ENCODE measurements around the gene SUCLG2. TPM values are rescaled to one million over a fixed set of nuclear protein-coding genes. Genes with fewer than 3 reads are reported as not detected.

Gene SUCLG2
- total and polyA plus RNA-seq, 7 donors = 63.7 to 102 (median 90.5) TPM

GRCh38 chr3:67377299-67377698 is 277.1 kb downstream of the SUCLG2 start:
- intact Hi-C loops (cut with DNase I) = no loop called here
- ATAC-seq = peak in 2 of 4 donors; percentile 67 to 73
- no peaks in the 10 kb centered on the region for H3K9me3 ChIP-seq
- H3K27ac ChIP-seq = no peak overlapping the region
- no peaks in the 10 kb centered on the region for H3K27me3 ChIP-seq (ENCODE audit: insufficient read depth in 3 of 3, low read length in 2 of 3)
- H3K36me3 ChIP-seq (ENCODE audit: insufficient read depth in 1 of 2, low read depth in 1 of 2) = peaks cover 0 to 22% of the 10 kb centered on the region in 2 donors
- no peak for TF ChIP-seq CTCF (IDR thresholded peaks at IDR 0.05)
- no peak overlapping the region for H3K4me3 ChIP-seq
- DNase-seq = no peak
- 42 to 68% (median 65%) methylated on average over 3 of the region's 3 CpGs for WGBS, 3 donors
- peaks cover 2% of the 10 kb centered on the region for H3K4me1 ChIP-seq

- Histone ChIP-seq H3K4me1 (no peaks in the 10 kb centered on the region), H3K4me3 (no peak overlapping the region), H3K27ac (no peak overlapping the region), H3K36me3 (ENCODE audit: insufficient read depth in 1 of 2, low read depth in 1 of 2) (peaks cover 0 to 22% of the 10 kb centered on the region in 2 donors), H3K9me3 (no peaks in the 10 kb centered on the region), H3K27me3 (ENCODE audit: insufficient read depth in 3 of 3, low read length in 2 of 3) (no peaks in the 10 kb centered on the region)
- WGBS, 3 donors = 94 to 98% (median 95%) methylated on average over 1 of the region's 1 CpG
- DNase-seq (no peak), ATAC-seq (no peak)
- no peak for TF ChIP-seq CTCF (IDR thresholded peaks at IDR 0.05)
- intact Hi-C loops (cut with DNase I) = no loop called here
These were observed 278.0 kb downstream of the SUCLG2 start for GRCh38 chr3:67376416-67376815.

DNA sequence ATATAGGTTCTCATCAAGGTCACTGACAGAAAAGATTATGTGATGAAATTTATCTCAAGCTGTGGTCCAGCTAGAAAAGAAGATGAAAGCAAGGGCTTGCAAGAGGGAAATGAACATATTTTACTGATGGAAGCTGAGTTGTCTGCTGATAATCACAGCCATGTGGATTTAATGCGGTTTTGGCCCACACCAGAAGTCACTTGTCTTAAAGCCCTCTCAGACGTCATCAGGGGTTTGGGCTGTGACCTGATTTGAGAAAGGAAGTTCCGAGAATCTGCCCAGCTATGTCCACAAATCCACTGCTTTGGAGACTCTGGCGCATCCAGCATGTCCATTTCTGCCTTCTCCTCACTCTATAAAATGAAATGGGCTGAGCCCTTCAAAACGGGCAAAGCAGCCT is 278.4 kb downstream of the SUCLG2 start:
- TF ChIP-seq CTCF (IDR thresholded peaks at IDR 0.05) = no peak
- intact Hi-C loops (cut with DNase I) = no loop called here
- Histone ChIP-seq H3K4me3 (no peak overlapping the region), H3K36me3 (ENCODE audit: insufficient read depth in 1 of 2, low read depth in 1 of 2) (peaks cover 0 to 22% of the 10 kb centered on the region in 2 donors), H3K9me3 (no peaks in the 10 kb centered on the region), H3K27me3 (ENCODE audit: insufficient read depth in 3 of 3, low read length in 2 of 3) (no peaks in the 10 kb centered on the region), H3K4me1 (no peaks in the 10 kb centered on the region), H3K27ac (no peak overlapping the region)
- ATAC-seq (no peak), DNase-seq (no peak)
- WGBS, 3 donors = 91 to 93% (median 92%) methylated on average over 5 of the region's 5 CpGs

DNA sequence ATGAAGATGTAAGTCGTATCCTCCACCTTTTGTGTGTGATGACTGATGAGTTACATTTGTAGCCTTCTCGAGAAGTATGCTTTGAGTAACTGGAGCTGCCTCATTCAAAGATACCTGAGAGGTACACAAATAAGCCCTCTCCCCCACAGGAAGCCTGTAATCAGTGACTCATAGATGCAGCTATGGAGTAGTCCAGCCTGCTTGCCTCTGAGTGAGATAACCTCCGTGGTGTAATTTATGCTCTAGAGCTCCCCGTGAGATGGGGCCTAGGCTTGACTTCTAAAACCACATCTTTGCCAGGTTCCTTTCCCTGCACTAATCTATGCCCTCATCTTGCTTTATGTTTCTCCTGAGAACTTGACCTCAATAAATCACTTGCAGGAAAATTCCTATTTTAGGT is 291.7 kb downstream of the SUCLG2 start:
- no peak for ATAC-seq

More for the DNA sequence above, 291.7 kb downstream of the SUCLG2 start:
- DNase-seq = no peak
- intact Hi-C loops (cut with DNase I) = no loop called here
- no peak overlapping the region for H3K4me3 ChIP-seq
- no peaks in the 10 kb centered on the region for H3K36me3 ChIP-seq (ENCODE audit: insufficient read depth in 1 of 2, low read depth in 1 of 2)
- H3K27me3 ChIP-seq (ENCODE audit: insufficient read depth in 3 of 3, low read length in 2 of 3) = no peaks in the 10 kb centered on the region
- no peaks in the 10 kb centered on the region for H3K9me3 ChIP-seq
- no peaks in the 10 kb centered on the region for H3K4me1 ChIP-seq
- 24 to 32% (median 24%) methylated on average over 4 of the region's 4 CpGs for WGBS, 3 donors
- TF ChIP-seq CTCF (IDR thresholded peaks at IDR 0.05) = no peak
- H3K27ac ChIP-seq = no peak overlapping the region

All from psoas muscle (tissue), 8 donors.